NOMO-1 treated with DMSO at 0.1 percent for 48 hours (cell line): ENCODE results near the gene CCDC110.

Experiments
- DNase-seq: peaks from one replicate; lab custom pipeline; 2025; ENCODE audit not compliant: unreplicated experiment; lab: John Stamatoyannopoulos, UW

The CCDC110 gene

GRCh38 chr4:185471235-185472102 lies at the start of gene CCDC110:
TSS of gene CCDC110 (minus strand) at chr4:185471733. CDS start at chr4:185471683, 50 bp downstream.
- DNase-seq, result peak; percentile 73

GRCh38 chr4:185520119-185520518 lies 48.6 kb upstream of the CCDC110 start:
- no peak for DNase-seq

GRCh38 chr4:185518494-185518893 lies 47.0 kb upstream of the CCDC110 start:
- no peak for DNase-seq

- no peak for DNase-seq
Measured at GRCh38 chr4:185518069-185518468, 46.5 kb upstream of the CCDC110 start.

- no peak for DNase-seq
Measured at GRCh38 chr4:185515248-185515647, 43.7 kb upstream of the CCDC110 start.

- no peak for DNase-seq
Measured at GRCh38 chr4:185514182-185514697, 42.7 kb upstream of the CCDC110 start.

- peak; percentile 91 for DNase-seq
Measured at GRCh38 chr4:185513489-185514181, 42.1 kb upstream of the CCDC110 start.

- DNase-seq, result no peak
Measured at GRCh38 chr4:185512516-185512915, 41.0 kb upstream of the CCDC110 start.

- peak; percentile 24 for DNase-seq
Measured at GRCh38 chr4:185511243-185511642, 39.7 kb upstream of the CCDC110 start.

GRCh38 chr4:185510806-185511205 lies 39.3 kb upstream of the CCDC110 start:
- no peak for DNase-seq

- no peak for DNase-seq
Measured at GRCh38 chr4:185508181-185508580, 36.6 kb upstream of the CCDC110 start.

GRCh38 chr4:185506422-185506821 lies 34.9 kb upstream of the CCDC110 start:
- no peak for DNase-seq

GRCh38 chr4:185504098-185505047 lies 32.8 kb upstream of the CCDC110 start:
- DNase-seq, result no peak

- DNase-seq, result no peak
Measured at GRCh38 chr4:185502386-185502785, 30.9 kb upstream of the CCDC110 start.

- no peak for DNase-seq
Measured at GRCh38 chr4:185500576-185500975, 29.0 kb upstream of the CCDC110 start.

- no peak for DNase-seq
Measured at GRCh38 chr4:185500035-185500434, 28.5 kb upstream of the CCDC110 start.

GRCh38 chr4:185488650-185489049 lies 17.1 kb upstream of the CCDC110 start:
- no peak for DNase-seq

GRCh38 chr4:185481401-185481800 lies 9.9 kb upstream of the CCDC110 start:
- DNase-seq, result no peak

GRCh38 chr4:185480016-185480732 lies 8.6 kb upstream of the CCDC110 start:
- no peak for DNase-seq

GRCh38 chr4:185479507-185479971 lies 8.0 kb upstream of the CCDC110 start:
- no peak for DNase-seq
